Uterus (tissue), 4 donors: ENCODE results near the gene YES1. TPM values are rescaled to one million over a fixed set of nuclear protein-coding genes. Genes with fewer than 3 reads are reported as not detected.
A peak's percentile ranks its signal among the peaks of the same experiment; 100 is the strongest.

ENCODE experiments used
- DNase-seq, 2 donors: peaks; one replicate each; pipeline ENCODE4 v3.0.0-alpha.2; 2019 to 2020
- H3K27ac ChIP-seq, 2 donors: fragments of 200-600 bp; sonication (generic); 1 replicate in 1 of 2; 2 replicates in 1 of 2; pipeline ENCODE4 v1.5.1; 2016 to 2018
- H3K27me3 ChIP-seq, 2 donors: fragments of 200-600 bp; sonication (generic); one replicate each; pipeline ENCODE4 v1.5.1; 2018 to 2019; ENCODE audit warnings: control low read depth in 1 of 2
- H3K36me3 ChIP-seq, 2 donors: fragments of 200-600 bp; sonication (generic); one replicate each; pipeline ENCODE4 v1.5.1; 2019; ENCODE audit warnings: control low read depth in 1 of 2
- H3K4me1 ChIP-seq, 2 donors: fragments of 200-600 bp; sonication (generic); one replicate each; pipeline ENCODE4 v1.5.1; 2018 to 2019; ENCODE audit warnings: control low read depth in 1 of 2
- H3K4me3 ChIP-seq, 2 donors: fragments of 200-600 bp; sonication (generic); 1 replicate in 1 of 2; 2 replicates in 1 of 2; pipeline ENCODE4 v1.5.1; 2018 to 2019; ENCODE audit warnings: mild to moderate bottlenecking in 1 of 2
- H3K9me3 ChIP-seq, 2 donors: fragments of 200-600 bp; sonication (generic); one replicate each; pipeline ENCODE4 v1.5.1; 2019; ENCODE audit warnings: control low read depth in 1 of 2
- POLR2A ChIP-seq, 2 donors: fragments of 450-650 bp; IDR thresholded peaks; one replicate each; pipeline ENCODE4 v1.6.1; 2016; ENCODE audit warnings: antibody characterized with exemption in 2 of 2, mild to moderate bottlenecking in 1 of 2, moderate library complexity in 1 of 2
- intact Hi-C: fragments of 100-400 bp; cut with DNase I; formaldehyde crosslinking; loops from one replicate; pipeline ENCODE4 v1.15.1; 2023; ENCODE audit warnings: low total_unique reads
- total RNA-seq, 4 donors: library from RNA; depleted of rRNA in 3 of 4; stranded (reverse); fragments of >200 nt in 3 of 4; gene quantifications; one replicate each; pipeline versions ENCODE4 v1.1.0 to v1.2.4, GENCODE V29; 2014 to 2023
- TF ChIP-seq, protein P1 (sequence below), 4 experiments: fragments of 200-600 bp in 2 of 4; fragments of 450-650 bp in 2 of 4; sonication (generic) in 2 of 4; IDR thresholded peaks; one replicate each; pipeline ENCODE4 v1.5.1; 2016 to 2019; ENCODE audit warnings: antibody characterized with exemption in 4 of 4, mild to moderate bottlenecking in 2 of 4, moderate library complexity in 1 of 4
- donor health status: DM: yes; HTN: yes; CAD: no.

Gene YES1
- total RNA-seq, 4 donors from 2014 or later = 21.0 to 158 (median 37.0) TPM

DNA sequence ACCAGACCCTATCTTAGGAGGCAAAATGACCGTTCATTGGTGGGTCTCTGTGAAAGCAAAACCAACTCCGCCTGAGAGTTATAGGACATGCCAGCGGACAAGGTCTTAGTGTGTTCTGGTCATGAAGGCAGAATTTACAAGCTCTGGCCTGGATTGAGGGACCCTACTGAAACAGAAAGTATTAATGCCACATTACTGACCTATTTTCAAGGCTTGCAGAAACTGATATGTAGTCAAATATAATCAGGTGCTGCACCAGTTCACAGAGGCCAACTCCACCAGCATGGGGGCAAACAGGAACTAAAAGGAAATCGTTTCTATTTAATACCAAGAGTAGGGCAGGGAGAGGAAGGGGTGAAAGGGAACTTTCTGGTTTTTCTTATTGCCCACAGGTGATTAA is 134.9 kb downstream of the YES1 start:
- Histone ChIP-seq H3K27ac (no peak overlapping the region), H3K27me3 (no peaks in the 10 kb centered on the region), H3K36me3 (no peaks in the 10 kb centered on the region), H3K9me3 (no peaks in the 10 kb centered on the region), H3K4me3 (no peak overlapping the region), H3K4me1 (no peaks in the 10 kb centered on the region)
- intact Hi-C loops = no loop called here
- TF ChIP-seq, protein P1, sequence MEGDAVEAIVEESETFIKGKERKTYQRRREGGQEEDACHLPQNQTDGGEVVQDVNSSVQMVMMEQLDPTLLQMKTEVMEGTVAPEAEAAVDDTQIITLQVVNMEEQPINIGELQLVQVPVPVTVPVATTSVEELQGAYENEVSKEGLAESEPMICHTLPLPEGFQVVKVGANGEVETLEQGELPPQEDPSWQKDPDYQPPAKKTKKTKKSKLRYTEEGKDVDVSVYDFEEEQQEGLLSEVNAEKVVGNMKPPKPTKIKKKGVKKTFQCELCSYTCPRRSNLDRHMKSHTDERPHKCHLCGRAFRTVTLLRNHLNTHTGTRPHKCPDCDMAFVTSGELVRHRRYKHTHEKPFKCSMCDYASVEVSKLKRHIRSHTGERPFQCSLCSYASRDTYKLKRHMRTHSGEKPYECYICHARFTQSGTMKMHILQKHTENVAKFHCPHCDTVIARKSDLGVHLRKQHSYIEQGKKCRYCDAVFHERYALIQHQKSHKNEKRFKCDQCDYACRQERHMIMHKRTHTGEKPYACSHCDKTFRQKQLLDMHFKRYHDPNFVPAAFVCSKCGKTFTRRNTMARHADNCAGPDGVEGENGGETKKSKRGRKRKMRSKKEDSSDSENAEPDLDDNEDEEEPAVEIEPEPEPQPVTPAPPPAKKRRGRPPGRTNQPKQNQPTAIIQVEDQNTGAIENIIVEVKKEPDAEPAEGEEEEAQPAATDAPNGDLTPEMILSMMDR (IDR thresholded peaks at IDR 0.05) = no peak
- no peak for TF ChIP-seq POLR2A (IDR thresholded peaks at IDR 0.05)
- no peak for DNase-seq

DNA sequence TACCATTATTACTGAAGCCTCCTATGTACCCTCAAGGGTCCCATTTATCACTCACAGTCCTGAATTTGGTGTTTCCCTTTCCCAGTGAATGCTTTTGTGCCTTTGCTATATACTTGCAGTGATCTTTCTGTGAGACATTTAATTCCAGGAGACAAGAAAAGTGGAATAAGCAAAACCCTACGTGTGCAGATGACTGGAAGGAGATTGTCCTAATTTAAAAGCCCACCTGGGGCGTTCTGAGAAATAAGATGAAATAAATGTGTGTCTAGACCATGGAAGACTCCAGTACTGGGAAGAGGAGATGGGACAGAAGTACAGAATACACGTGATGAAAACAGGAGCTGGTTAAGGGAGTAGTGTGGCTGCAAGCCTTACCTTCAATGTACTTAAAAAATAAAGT is 135.3 kb downstream of the YES1 start:
- intact Hi-C loops = no loop called here
- no peak for DNase-seq
- no peaks in the 10 kb centered on the region for H3K9me3 ChIP-seq
- H3K4me3 ChIP-seq = no peak overlapping the region
- no peak for TF ChIP-seq POLR2A (IDR thresholded peaks at IDR 0.05)
- TF ChIP-seq, protein P1 (IDR thresholded peaks at IDR 0.05) = no peak
- H3K4me1 ChIP-seq = no peaks in the 10 kb centered on the region
- no peaks in the 10 kb centered on the region for H3K36me3 ChIP-seq
- no peak overlapping the region for H3K27ac ChIP-seq
- no peaks in the 10 kb centered on the region for H3K27me3 ChIP-seq

DNA sequence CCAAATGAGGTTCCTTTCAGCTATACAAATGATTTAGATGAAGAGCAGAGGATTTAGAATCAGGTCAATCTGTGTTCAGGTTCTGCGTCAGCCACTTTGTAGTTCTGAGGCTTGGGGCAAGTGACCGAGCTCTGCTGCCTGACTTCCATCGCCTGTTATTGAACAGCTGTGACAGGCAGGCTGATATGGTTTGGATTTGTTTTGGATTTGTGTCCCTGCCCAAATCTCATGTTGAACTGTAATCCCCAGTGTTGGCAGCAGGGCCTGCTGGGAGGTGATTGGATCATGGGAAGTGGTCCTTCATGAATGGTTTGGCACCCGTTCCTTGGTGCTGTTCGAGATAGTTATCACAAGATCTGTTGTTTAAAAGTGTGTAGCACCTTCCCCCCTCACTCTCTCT is 136.0 kb downstream of the YES1 start:
- no peak for DNase-seq
- no peaks in the 10 kb centered on the region for H3K36me3 ChIP-seq

DNA sequence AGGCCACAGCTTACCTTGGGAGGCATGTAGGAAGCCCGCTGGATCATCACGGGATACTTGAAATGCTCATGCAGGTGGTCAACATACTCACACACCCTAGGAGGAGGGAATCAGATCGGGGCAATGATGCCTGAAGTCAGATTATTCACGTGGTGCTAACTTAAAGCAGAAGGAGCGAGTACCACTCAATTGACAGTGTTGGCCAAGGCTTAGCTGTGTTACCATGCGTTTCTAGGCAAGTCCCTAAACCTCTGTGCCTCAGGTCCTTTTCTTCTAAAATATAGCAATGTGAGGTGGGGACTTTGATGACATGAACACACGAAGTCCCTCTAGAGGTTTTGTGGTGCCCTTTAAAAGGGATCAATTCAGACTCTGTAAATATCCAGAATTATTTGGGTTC is 136.7 kb downstream of the YES1 start:
- Histone ChIP-seq H3K27me3 (no peaks in the 10 kb centered on the region), H3K36me3 (no peaks in the 10 kb centered on the region), H3K4me1 (no peaks in the 10 kb centered on the region), H3K27ac (peak overlapping the region in 1 of 2 donors; percentile 48), H3K9me3 (no peaks in the 10 kb centered on the region), H3K4me3 (no peak overlapping the region)
- intact Hi-C loops = no loop called here
- DNase-seq = no peak
- no peak for TF ChIP-seq POLR2A (IDR thresholded peaks at IDR 0.05)
- TF ChIP-seq, protein P1 (IDR thresholded peaks at IDR 0.05) = no peak

More for the DNA sequence above, 136.0 kb downstream of the YES1 start:
- Histone ChIP-seq H3K4me3 (no peak overlapping the region), H3K4me1 (no peaks in the 10 kb centered on the region), H3K27ac (no peak overlapping the region), H3K27me3 (no peaks in the 10 kb centered on the region), H3K9me3 (no peaks in the 10 kb centered on the region)
- intact Hi-C loops = no loop called here
- TF ChIP-seq, protein P1 (IDR thresholded peaks at IDR 0.05) = no peak
- TF ChIP-seq POLR2A (IDR thresholded peaks at IDR 0.05) = no peak

DNA sequence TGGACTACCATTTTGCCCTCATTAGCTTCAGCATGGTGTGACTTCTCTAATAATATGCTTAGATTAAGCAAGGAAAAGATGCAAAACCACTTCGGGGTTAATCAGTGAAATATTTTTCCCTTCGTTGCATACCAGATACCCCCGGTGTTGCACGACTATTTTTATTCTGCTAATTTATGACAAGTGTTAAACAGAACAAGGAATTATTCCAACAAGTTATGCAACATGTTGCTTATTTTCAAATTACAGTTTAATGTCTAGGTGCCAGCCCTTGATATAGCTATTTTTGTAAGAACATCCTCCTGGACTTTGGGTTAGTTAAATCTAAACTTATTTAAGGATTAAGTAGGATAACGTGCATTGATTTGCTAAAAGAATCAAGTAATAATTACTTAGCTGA is 138.3 kb downstream of the YES1 start:
- Histone ChIP-seq H3K4me1 (no peaks in the 10 kb centered on the region), H3K27me3 (no peaks in the 10 kb centered on the region), H3K4me3 (no peak overlapping the region), H3K27ac (peak overlapping the region; percentile 48 to 54), H3K9me3 (no peaks in the 10 kb centered on the region), H3K36me3 (no peaks in the 10 kb centered on the region)
- intact Hi-C loops = no loop called here
- DNase-seq = no peak
- TF ChIP-seq, protein P1 (IDR thresholded peaks at IDR 0.05) = no peak
- TF ChIP-seq POLR2A (IDR thresholded peaks at IDR 0.05) = no peak
